Fibroblast of pulmonary artery (primary cell): Measurements from ENCODE around the gene SETD2.

Experiments
- DNase-seq: peaks from one replicate; pipeline ENCODE4 v3.0.0-alpha.2; 2010; ENCODE audit warnings: low read depth
- H3K4me3 ChIP-seq: replicated peaks from 2 replicates; pipeline ENCODE4 v1.5.1; 2011; ENCODE audit warnings: low read depth, mild to moderate bottlenecking, control low read depth, low read length, moderate library complexity
- CTCF ChIP-seq: IDR thresholded peaks from 2 replicates; pipeline ENCODE4 v1.5.1; 2011; ENCODE audit warnings: mild to moderate bottlenecking, control low read depth, low read length, inconsistent platforms; ENCODE audit errors: missing control alignments

The SETD2 gene

GRCh38 chr3:46982546-46982945, 181.4 kb downstream of the SETD2 start:
- no peak overlapping the region for H3K4me3 ChIP-seq
- no peak for TF ChIP-seq CTCF
- no peak for DNase-seq

- no peak overlapping the region for H3K4me3 ChIP-seq
- no peak for TF ChIP-seq CTCF
- no peak for DNase-seq
These were observed 181.9 kb downstream of the SETD2 start for GRCh38 chr3:46981932-46982471.

- TF ChIP-seq CTCF = no peak
- peak overlapping the region; percentile 67 for H3K4me3 ChIP-seq
- DNase-seq = no peak
These were observed 183.9 kb downstream of the SETD2 start for GRCh38 chr3:46979958-46980497.

- no peak for TF ChIP-seq CTCF
- peak; percentile 92 for DNase-seq
- peak within 1 kb of the TSS; percentile 67 for H3K4me3 ChIP-seq
These were observed 184.6 kb downstream of the SETD2 start, which contains the start of gene NBEAL2 for GRCh38 chr3:46978985-46979944. Gene NBEAL2 (plus strand): TSS chr3:46979666. CDS start chr3:46979862, 196 bp downstream.

- no peak for TF ChIP-seq CTCF
- H3K4me3 ChIP-seq = no peak overlapping the region
- no peak for DNase-seq
These were observed 185.5 kb downstream of the SETD2 start for GRCh38 chr3:46978381-46978780.

GRCh38 chr3:46977811-46978195, 186.1 kb downstream of the SETD2 start:
- H3K4me3 ChIP-seq = no peak overlapping the region
- no peak for DNase-seq
- no peak for TF ChIP-seq CTCF
